HepG2 (cell line): Measurements from ENCODE around the gene ADCYAP1R1.

ENCODE experiments used
- AHR ChIP-seq: IDR thresholded peaks from 2 replicates; pipeline ENCODE4 v1.6.1; 2018; ENCODE audit warnings: missing genetic modification reagents, missing compliant biosample characterization
- FOSL1 ChIP-seq: sonication (generic); formaldehyde crosslinking; IDR thresholded peaks from 2 replicates; pipeline ENCODE4 v1.9.0; 2021; ENCODE audit warnings: missing genetic modification reagents, borderline replicate concordance
- GTF2F1 ChIP-seq: fragments of 150-350 bp; IDR thresholded peaks from 2 replicates; pipeline ENCODE4 v1.6.1; 2014; ENCODE audit warnings: low read length
- HMG20B ChIP-seq: conservative IDR thresholded peaks from 2 replicates; pipeline ENCODE4 v1.6.1; 2016; ENCODE audit warnings: missing genetic modification reagents, missing compliant biosample characterization
- JUND ChIP-seq: sonication (generic); formaldehyde crosslinking; IDR thresholded peaks from 2 replicates; pipeline ENCODE4 v1.8.0; 2022; ENCODE audit warnings: mild to moderate bottlenecking, missing genetic modification reagents
- POLR2AphosphoS5 ChIP-seq: IDR thresholded peaks from 2 replicates; pipeline ENCODE4 v1.6.1; 2012; ENCODE audit warnings: low read depth, low read length
- RAD21 ChIP-seq: fragments of 450-650 bp; formaldehyde crosslinking; IDR thresholded peaks from 2 replicates; pipeline ENCODE4 v1.5.0; 2020; ENCODE audit warnings: mild to moderate bottlenecking
- RXRA ChIP-seq: sonication (generic); formaldehyde crosslinking; IDR thresholded peaks from 2 replicates; pipeline ENCODE4 v1.5.1; 2020; ENCODE audit warnings: missing genetic modification reagents
- SETDB1 ChIP-seq: sonication (generic); formaldehyde crosslinking; IDR thresholded peaks from 2 replicates; pipeline ENCODE4 v1.5.1; 2020; ENCODE audit warnings: missing genetic modification reagents, mild to moderate bottlenecking, borderline replicate concordance
- SOX13 ChIP-seq, 3 experiments: fragments of 450-650 bp in 1 of 3; sonication (generic) in 1 of 3; formaldehyde crosslinking in 1 of 3; IDR thresholded peaks in 2 of 3; conservative IDR thresholded peaks in 1 of 3; 2 replicates each; pipeline versions ENCODE4 v1.5.0 to v1.6.1; 2016 to 2020; ENCODE audit warnings: antibody characterized with exemption in 1 of 3, mild to moderate bottlenecking in 1 of 3, missing compliant biosample characterization in 1 of 3, missing genetic modification reagents in 1 of 3, moderate library complexity in 1 of 3
- ZBTB8A ChIP-seq: sonication (generic); formaldehyde crosslinking; IDR thresholded peaks from 2 replicates; pipeline ENCODE4 v1.4.0; 2020; ENCODE audit warnings: mild to moderate bottlenecking, low read depth, missing genetic modification reagents, borderline replicate concordance
- ZSCAN29 ChIP-seq: sonication (generic); formaldehyde crosslinking; conservative IDR thresholded peaks from 2 replicates; pipeline ENCODE4 v1.4.0; 2020; ENCODE audit warnings: mild to moderate bottlenecking, missing genetic modification reagents

- TF ChIP-seq JUND (CRISPR knock-in tag) (no peak), HMG20B (no peak), FOSL1 (CRISPR knock-in tag) (no peak), ZBTB8A (CRISPR knock-in tag) (no peak), RAD21 (CRISPR knock-in tag) (no peak), GTF2F1 (no peak), POLR2AphosphoS5 (no peak), AHR (CRISPR knock-in tag) (no peak), RXRA (CRISPR knock-in tag) (no peak), ZSCAN29 (no peak), SETDB1 (CRISPR knock-in tag) (no peak), SOX13 (IDR thresholded peaks at IDR 0.05) (no peak), SOX13 (CRISPR knock-in tag; conservative IDR thresholded peaks at IDR 0.05 in 1 of 2, IDR thresholded peaks at IDR 0.05 in 1 of 2) (no peak)
These were observed at the start of gene ADCYAP1R1 for GRCh38 chr7:31051598-31052486.
